HG03439 (cell line): ENCODE measurements around the gene ADSS1.
A peak's percentile ranks its signal among the peaks of the same experiment; 100 is the strongest.

Experiments
- ATAC-seq: cut with Tn5 transposase; IDR thresholded peaks from one replicate; pipeline ENCODE4 v1.9.1; 2021; ENCODE audit warnings: mild to moderate bottlenecking, moderate library complexity; ENCODE audit not compliant: unreplicated experiment

ADSS1 gene

GRCh38 chr14:104723651-104724406, at the start of gene ADSS1:
Gene ADSS1 (plus strand): TSS chr14:104724229. CDS start chr14:104724271, 42 bp downstream.
- peak; percentile 57 for ATAC-seq

GRCh38 chr14:104675447-104675846, 48.6 kb upstream of the ADSS1 start:
- ATAC-seq: no peak

GRCh38 chr14:104676130-104676693, 47.8 kb upstream of the ADSS1 start:
- no peak for ATAC-seq

- ATAC-seq: peak; percentile 22
These were observed 47.1 kb upstream of the ADSS1 start for GRCh38 chr14:104676694-104677511.

GRCh38 chr14:104677512-104678332, 46.3 kb upstream of the ADSS1 start:
- ATAC-seq: peak; percentile 38

- no peak for ATAC-seq
These were observed 45.7 kb upstream of the ADSS1 start for GRCh38 chr14:104678346-104678745.

- ATAC-seq: no peak
These were observed 44.9 kb upstream of the ADSS1 start for GRCh38 chr14:104678901-104679705.

- ATAC-seq: no peak
These were observed 43.8 kb upstream of the ADSS1 start for GRCh38 chr14:104680056-104680805.

GRCh38 chr14:104680806-104681688, 43.0 kb upstream of the ADSS1 start:
- ATAC-seq: no peak

GRCh38 chr14:104681689-104682074, 42.3 kb upstream of the ADSS1 start:
- ATAC-seq: no peak

- no peak for ATAC-seq
These were observed 41.9 kb upstream of the ADSS1 start for GRCh38 chr14:104682107-104682593.

GRCh38 chr14:104683653-104684448, 40.2 kb upstream of the ADSS1 start:
- ATAC-seq: no peak

- ATAC-seq: no peak
These were observed 39.6 kb upstream of the ADSS1 start for GRCh38 chr14:104684449-104684821.

- ATAC-seq: no peak
These were observed 38.6 kb upstream of the ADSS1 start for GRCh38 chr14:104685216-104685997.

- no peak for ATAC-seq
These were observed 37.9 kb upstream of the ADSS1 start for GRCh38 chr14:104685998-104686610.
